Measurements from ENCODE around the gene PELI1. TPM values are rescaled to one million over a fixed set of nuclear protein-coding genes. Genes with fewer than 3 reads are reported as not detected.

The PELI1 gene, protein sequence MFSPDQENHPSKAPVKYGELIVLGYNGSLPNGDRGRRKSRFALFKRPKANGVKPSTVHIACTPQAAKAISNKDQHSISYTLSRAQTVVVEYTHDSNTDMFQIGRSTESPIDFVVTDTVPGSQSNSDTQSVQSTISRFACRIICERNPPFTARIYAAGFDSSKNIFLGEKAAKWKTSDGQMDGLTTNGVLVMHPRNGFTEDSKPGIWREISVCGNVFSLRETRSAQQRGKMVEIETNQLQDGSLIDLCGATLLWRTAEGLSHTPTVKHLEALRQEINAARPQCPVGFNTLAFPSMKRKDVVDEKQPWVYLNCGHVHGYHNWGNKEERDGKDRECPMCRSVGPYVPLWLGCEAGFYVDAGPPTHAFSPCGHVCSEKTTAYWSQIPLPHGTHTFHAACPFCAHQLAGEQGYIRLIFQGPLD
- total RNA-seq, result 10 to 100 TPM; 35.8 to 39.1 TPM

DNA sequence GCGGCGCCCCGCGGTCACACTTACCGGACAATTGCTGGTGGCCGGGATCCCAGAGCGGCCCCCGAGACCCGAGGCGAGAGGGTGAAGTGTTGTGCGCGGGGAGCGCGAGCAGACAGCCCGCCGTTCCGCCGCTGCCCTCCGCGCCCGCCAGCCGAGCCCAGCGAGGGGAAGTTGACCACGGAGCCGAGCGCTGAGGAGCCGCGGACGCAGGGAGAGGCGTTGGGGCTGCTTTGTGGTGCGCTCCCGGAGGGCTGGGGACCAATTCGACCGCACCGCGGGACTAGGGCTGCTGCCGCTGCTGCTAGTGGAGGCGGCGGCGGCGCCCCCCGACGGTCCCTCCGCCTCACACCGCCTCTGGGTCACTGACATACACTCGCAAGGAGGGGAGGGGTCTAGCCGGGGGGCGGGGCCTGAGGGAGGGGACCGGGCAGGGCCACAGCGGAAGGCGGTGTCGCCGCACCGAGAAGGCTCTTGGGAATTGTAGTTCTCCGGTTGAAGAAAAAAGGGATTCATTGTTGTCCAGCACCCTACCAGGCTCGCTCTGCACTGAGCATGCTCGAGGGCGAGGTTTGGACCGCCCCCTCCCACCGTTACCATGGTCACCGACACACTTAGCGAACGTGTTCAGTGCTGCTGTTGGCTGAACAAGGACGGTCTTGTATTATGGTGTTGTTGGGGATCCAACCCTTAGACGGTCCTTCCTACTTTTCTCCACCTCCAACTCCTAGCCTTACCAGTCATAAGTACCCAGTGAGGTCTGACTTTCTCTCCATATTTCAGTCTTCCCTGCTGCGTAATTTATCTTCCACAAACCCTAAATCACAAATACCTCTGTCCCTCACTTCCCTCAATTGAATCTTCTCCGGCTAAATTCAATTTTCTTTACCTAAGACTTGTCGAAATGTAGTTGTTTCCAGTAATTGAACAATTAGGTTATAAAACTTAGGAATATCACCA lies at the start of gene PELI1:
Gene PELI1 (minus strand): TSS at position 364 of the 957 bp plus-strand sequence. CDS start 36,110 bp downstream, outside the sequence.
- H3K36me3 Mint-ChIP-seq, result peaks cover 15% of the 10 kb centered on the region
- H3K4me1 Mint-ChIP-seq, result peaks cover 30% of the 10 kb centered on the region
- DNase-seq, result peak; percentile 91
- peak within 1 kb of the TSS; percentile 86 for H3K4me3 Mint-ChIP-seq
- H3K27ac Mint-ChIP-seq, result peak within 1 kb of the TSS; percentile 90
- H3K27me3 Mint-ChIP-seq, result no peaks in the 10 kb centered on the region
- H3K9me3 Mint-ChIP-seq, result no peaks in the 10 kb centered on the region

- Mint-ChIP-seq H3K27ac (no peak overlapping the region), H3K36me3 (no peaks in the 10 kb centered on the region), H3K4me3 (no peak overlapping the region), H3K27me3 (no peaks in the 10 kb centered on the region), H3K4me1 (peaks cover 27% of the 10 kb centered on the region), H3K9me3 (no peaks in the 10 kb centered on the region)
- DNase-seq, result no peak
Measured at GRCh38 chr2:64193491-64193890, 49.3 kb upstream of the PELI1 start.

DNA sequence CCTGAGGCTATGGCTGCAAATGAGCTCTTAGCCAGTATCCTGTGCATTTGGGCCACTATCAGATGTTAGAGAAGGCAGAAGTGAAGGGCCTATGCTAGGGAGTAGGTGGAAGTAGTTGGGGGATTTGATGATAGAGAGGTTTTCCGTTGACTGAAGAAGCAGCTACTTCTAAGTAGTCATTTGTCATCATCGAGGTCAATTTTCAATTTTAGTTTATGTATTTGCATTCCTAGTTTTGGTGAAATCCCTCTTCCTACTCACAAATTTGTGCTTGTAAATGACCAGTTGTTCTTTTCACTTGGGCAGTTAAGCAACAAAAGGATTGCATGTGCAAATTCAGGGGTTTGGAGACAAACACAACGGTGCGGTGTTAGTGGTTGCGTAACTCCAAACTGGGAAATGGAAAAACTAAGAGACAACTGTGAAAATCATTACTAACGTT lies 48.5 kb upstream of the PELI1 start:
- Mint-ChIP-seq H3K4me3 (no peak overlapping the region), H3K36me3 (no peaks in the 10 kb centered on the region), H3K27ac (no peak overlapping the region), H3K9me3 (no peaks in the 10 kb centered on the region), H3K4me1 (peaks cover 27% of the 10 kb centered on the region), H3K27me3 (no peaks in the 10 kb centered on the region)
- DNase-seq, result no peak

DNA sequence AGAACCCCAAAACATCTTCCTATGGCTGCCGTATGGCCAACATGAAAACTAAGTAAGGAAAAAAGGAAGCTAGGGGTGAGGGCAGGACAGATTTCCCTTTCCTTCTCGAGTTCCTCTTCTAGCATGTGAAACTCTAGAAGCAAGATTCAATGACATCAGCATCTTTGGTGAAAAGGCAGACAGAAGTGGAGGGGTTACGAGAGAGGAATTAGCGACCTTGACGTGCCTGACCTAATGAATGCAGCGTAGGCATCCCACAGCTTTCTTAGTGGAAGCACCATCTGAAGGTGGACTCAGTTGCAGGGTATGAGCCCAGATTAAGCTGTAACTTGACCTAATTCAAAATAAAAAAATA lies 47.9 kb upstream of the PELI1 start:
- no peaks in the 10 kb centered on the region for H3K27me3 Mint-ChIP-seq
- DNase-seq, result no peak
- H3K4me1 Mint-ChIP-seq, result peaks cover 25% of the 10 kb centered on the region
- H3K9me3 Mint-ChIP-seq, result no peaks in the 10 kb centered on the region
- H3K27ac Mint-ChIP-seq, result no peak overlapping the region
- no peaks in the 10 kb centered on the region for H3K36me3 Mint-ChIP-seq
- no peak overlapping the region for H3K4me3 Mint-ChIP-seq

GRCh38 chr2:64189586-64189985 lies 45.4 kb upstream of the PELI1 start:
- no peak overlapping the region for H3K27ac Mint-ChIP-seq
- no peaks in the 10 kb centered on the region for H3K36me3 Mint-ChIP-seq
- peaks cover 7% of the 10 kb centered on the region for H3K27me3 Mint-ChIP-seq
- DNase-seq, result no peak
- H3K4me3 Mint-ChIP-seq, result no peak overlapping the region
- H3K4me1 Mint-ChIP-seq, result peaks cover 25% of the 10 kb centered on the region
- no peaks in the 10 kb centered on the region for H3K9me3 Mint-ChIP-seq

DNA sequence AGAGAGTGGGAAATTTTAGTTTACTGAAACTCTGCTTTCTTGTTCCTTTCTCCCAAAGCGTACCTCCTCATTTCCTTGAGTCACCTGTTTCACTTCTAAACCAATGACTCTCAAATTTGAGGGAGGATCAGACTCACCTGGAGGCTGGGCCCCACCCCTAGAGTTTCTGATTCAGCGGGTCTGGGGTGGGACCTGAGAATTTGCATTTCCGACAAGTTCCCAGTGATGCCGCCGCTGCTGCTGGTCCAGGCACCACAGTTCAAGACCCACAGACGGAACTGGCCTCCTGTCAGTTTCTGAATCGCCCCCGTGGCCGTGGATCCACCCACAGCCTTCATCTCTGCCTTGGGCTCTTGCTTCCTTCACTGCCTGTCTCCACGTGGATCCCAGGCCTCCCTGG lies 44.9 kb upstream of the PELI1 start:
- Mint-ChIP-seq H3K4me1 (peaks cover 25% of the 10 kb centered on the region), H3K27me3 (peaks cover 7% of the 10 kb centered on the region), H3K36me3 (no peaks in the 10 kb centered on the region), H3K4me3 (no peak overlapping the region), H3K27ac (no peak overlapping the region), H3K9me3 (no peaks in the 10 kb centered on the region)
- no peak for DNase-seq

- Mint-ChIP-seq H3K36me3 (no peaks in the 10 kb centered on the region), H3K27me3 (peaks cover 10% of the 10 kb centered on the region), H3K9me3 (no peaks in the 10 kb centered on the region), H3K4me1 (peaks cover 20% of the 10 kb centered on the region), H3K4me3 (no peak overlapping the region), H3K27ac (no peak overlapping the region)
- no peak for DNase-seq
Measured at GRCh38 chr2:64186699-64187605, 42.7 kb upstream of the PELI1 start.

- Mint-ChIP-seq H3K9me3 (peaks cover 1% of the 10 kb centered on the region), H3K27me3 (peaks cover 3% of the 10 kb centered on the region), H3K27ac (peak overlapping the region; percentile 13), H3K4me3 (no peak overlapping the region), H3K36me3 (no peaks in the 10 kb centered on the region), H3K4me1 (peaks cover 16% of the 10 kb centered on the region)
- DNase-seq, result no peak
Measured at GRCh38 chr2:64179582-64180321, 35.5 kb upstream of the PELI1 start.

DNA sequence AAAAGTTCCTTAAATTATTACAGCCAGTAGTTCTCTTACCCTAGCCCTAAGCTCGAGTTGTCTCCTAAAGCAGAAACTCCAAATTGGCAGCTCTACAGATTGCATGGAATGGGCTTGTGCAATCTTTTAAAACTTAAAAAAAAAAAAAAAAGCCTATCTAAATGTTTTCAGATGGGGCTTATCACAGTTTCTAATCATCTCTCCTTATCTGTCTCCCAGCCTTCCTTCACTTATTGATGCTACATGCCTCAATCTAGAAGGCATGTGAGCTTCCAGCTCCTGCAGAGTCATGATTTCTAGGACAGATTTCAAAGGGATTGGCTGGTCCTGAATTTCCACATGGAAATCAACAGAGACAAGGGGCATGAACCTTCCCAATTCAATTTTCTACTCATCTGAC lies 33.1 kb upstream of the PELI1 start:
- peaks cover 20% of the 10 kb centered on the region for H3K4me1 Mint-ChIP-seq
- DNase-seq, result no peak
- H3K4me3 Mint-ChIP-seq, result no peak overlapping the region

DNA sequence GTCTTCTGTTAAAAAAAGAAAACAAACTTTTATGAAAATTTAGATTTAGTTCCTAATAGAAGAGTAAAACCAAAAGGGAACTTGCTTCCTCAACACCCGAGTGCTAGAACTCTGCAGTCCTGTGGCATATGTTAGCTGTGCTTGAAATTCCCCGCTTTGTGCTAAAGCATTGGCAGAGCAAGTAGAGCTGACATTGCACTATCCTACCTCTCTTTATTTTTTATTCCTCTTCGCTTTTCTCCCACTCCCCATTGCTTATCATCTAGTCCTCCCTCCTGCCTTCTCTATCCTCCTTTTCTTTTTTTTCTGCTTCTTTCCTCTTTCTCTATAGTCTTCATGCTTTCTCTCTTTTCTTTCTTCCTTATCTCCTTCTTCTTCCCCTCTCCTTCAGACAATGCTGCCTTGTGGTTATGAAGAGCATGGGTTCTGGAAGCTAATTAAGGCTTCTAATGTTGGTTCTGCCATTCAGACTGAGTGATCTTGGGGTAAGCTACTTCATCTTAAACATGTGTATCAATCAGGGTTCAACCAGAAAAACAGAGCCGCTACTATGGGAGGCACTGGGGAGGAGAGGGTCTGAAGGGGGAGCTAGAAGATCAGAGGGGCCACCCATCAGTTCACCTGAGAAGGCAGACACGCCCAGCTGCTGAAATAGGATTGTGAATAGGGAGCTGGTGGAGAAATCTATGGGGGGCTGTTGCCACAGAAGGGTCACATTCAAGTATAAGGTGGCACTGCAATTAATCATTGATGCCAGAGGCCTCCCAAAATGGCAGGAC lies 31.4 kb upstream of the PELI1 start:
- H3K9me3 Mint-ChIP-seq, result no peaks in the 10 kb centered on the region
- peaks cover 15% of the 10 kb centered on the region for H3K4me1 Mint-ChIP-seq
- DNase-seq, result no peak
- H3K36me3 Mint-ChIP-seq, result no peaks in the 10 kb centered on the region
- no peak overlapping the region for H3K27ac Mint-ChIP-seq
- no peaks in the 10 kb centered on the region for H3K27me3 Mint-ChIP-seq
- H3K4me3 Mint-ChIP-seq, result no peak overlapping the region

More for the DNA sequence above, 33.1 kb upstream of the PELI1 start:
- H3K27me3 Mint-ChIP-seq, result no peaks in the 10 kb centered on the region
- H3K9me3 Mint-ChIP-seq, result peaks cover 1% of the 10 kb centered on the region
- no peaks in the 10 kb centered on the region for H3K36me3 Mint-ChIP-seq
- no peak overlapping the region for H3K27ac Mint-ChIP-seq

DNA sequence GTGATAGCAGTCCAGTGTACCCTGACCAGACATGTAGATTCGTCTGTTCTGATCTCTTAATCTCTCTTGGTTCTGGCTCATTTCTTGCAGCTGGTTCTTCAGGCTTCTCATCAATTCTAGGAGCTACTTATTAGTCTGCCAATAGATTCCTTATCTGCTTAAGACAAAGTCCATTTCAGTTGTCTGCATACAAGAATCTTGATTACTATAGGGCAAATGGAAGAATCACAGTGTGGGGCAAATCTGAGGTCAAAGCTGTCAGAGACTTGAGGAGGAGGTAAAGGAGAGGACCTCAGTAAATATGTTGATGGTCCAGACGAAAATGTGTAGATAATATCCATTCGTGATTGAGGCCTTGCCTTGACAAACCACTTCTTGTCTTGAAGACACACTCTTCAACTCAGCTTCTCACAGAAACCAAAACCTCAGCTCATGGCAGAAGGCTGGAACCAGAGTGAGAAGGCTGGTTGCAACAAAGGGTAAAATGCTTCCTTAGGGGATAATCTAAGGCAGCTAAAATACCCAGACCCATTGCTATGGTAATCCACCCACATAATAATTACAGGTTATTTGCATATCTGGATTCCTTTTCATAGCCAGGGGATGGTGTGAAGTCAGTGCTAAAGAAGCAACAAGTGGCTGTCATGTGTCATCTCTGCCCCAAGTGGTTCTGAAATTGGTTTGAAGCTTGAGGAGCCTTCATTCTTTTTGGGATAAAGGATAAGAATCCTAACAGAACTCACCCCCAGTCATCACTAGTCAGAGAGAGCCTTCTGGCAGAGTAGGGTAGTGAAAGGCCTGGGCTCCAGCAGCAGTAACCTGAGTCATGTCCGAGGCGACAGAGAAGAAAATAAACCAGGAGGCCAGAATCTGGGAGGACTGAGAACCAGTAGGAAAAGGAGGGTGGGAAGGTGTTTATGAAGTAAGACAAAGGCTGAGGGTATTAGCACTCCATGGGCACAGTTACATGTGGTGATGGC lies 29.2 kb upstream of the PELI1 start:
- H3K36me3 Mint-ChIP-seq, result no peaks in the 10 kb centered on the region
- H3K4me3 Mint-ChIP-seq, result no peak overlapping the region
- H3K9me3 Mint-ChIP-seq, result no peaks in the 10 kb centered on the region

DNA sequence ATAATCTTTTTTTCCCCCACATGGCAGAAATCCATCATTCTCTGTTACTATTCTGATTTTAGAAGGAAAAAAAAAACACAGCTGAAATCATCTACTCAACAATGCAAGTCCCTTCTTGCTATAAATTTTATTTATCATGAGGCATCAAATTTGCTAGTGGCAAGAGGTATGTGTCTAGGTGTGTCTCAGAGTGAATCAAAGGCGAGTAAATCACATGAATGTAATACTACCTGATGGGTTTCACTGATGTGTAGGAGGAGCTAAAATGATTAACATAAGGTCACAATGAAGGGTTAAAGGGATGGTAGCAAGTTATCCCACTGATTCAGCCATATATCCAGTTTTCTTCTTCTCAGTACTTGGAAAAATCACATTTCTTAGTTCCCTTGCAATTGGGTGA lies 24.5 kb upstream of the PELI1 start:
- no peaks in the 10 kb centered on the region for H3K9me3 Mint-ChIP-seq
- no peak for DNase-seq
- H3K36me3 Mint-ChIP-seq, result no peaks in the 10 kb centered on the region
- H3K4me1 Mint-ChIP-seq, result peaks cover 5% of the 10 kb centered on the region
- H3K27ac Mint-ChIP-seq, result no peak overlapping the region
- H3K27me3 Mint-ChIP-seq, result no peaks in the 10 kb centered on the region
- no peak overlapping the region for H3K4me3 Mint-ChIP-seq

More for the DNA sequence above, 29.2 kb upstream of the PELI1 start:
- Mint-ChIP-seq H3K4me1 (peaks cover 6% of the 10 kb centered on the region), H3K27ac (no peak overlapping the region), H3K27me3 (no peaks in the 10 kb centered on the region)
- DNase-seq, result no peak

Data from activated naive CD8-positive, alpha-beta T cell treated with anti-CD3 and anti-CD28 coated beads for 36 hours (primary cell).